Middle frontal gyrus (tissue), 1 donor: Measurements from ENCODE around the gene ARHGAP42.
"Not testable (repeated sequence)": the region's sequence is repeated elsewhere in the genome, so short reads cannot be mapped to it uniquely, and the experiment has no call there.

Source experiments
- DNase-seq: peaks from one replicate; pipeline ENCODE4 v3.0.0-alpha.2; 2015; ENCODE audit warnings: low spot score; ENCODE audit errors: extremely low spot score

The ARHGAP42 gene

GRCh38 chr11:101013702-101014101 is 326.6 kb downstream of the ARHGAP42 start:
- DNase-seq: not testable (repeated sequence)

- no peak for DNase-seq
Measured at GRCh38 chr11:101014600-101015285, 327.7 kb downstream of the ARHGAP42 start.

GRCh38 chr11:101019870-101020269 is 332.8 kb downstream of the ARHGAP42 start:
- DNase-seq: no peak

GRCh38 chr11:101022256-101022655 is 335.2 kb downstream of the ARHGAP42 start:
- DNase-seq: no peak

- no peak for DNase-seq
Measured at GRCh38 chr11:101028644-101029043, 341.6 kb downstream of the ARHGAP42 start.

GRCh38 chr11:101030015-101030414 is 342.9 kb downstream of the ARHGAP42 start:
- DNase-seq: no peak

- DNase-seq: no peak
Measured at GRCh38 chr11:101030692-101031091, 343.6 kb downstream of the ARHGAP42 start.

GRCh38 chr11:101031713-101032112 is 344.6 kb downstream of the ARHGAP42 start:
- DNase-seq: no peak

- DNase-seq: no peak
Measured at GRCh38 chr11:101032991-101033390, 345.9 kb downstream of the ARHGAP42 start.

- DNase-seq: no peak
Measured at GRCh38 chr11:101034076-101034475, 347.0 kb downstream of the ARHGAP42 start.

- DNase-seq: no peak
Measured at GRCh38 chr11:101035872-101036271, 348.8 kb downstream of the ARHGAP42 start.
